HepG2 (cell line): ENCODE measurements around the gene DNAJC5. TPM values are rescaled to one million over a fixed set of nuclear protein-coding genes. Genes with fewer than 3 reads are reported as not detected.

Source experiments
- ATRX ChIP-seq: sonication (generic); formaldehyde crosslinking; IDR thresholded peaks from 2 replicates; pipeline ENCODE4 v1.4.0; 2020; ENCODE audit warnings: missing genetic modification reagents, borderline replicate concordance
- HDAC6 ChIP-seq: fragments of 200-600 bp; sonication (generic); IDR thresholded peaks from 2 replicates; pipeline ENCODE4 v1.7.0; 2017; ENCODE audit warnings: mild to moderate bottlenecking, antibody characterized with exemption, low read length, low read depth
- KAT7 ChIP-seq: IDR thresholded peaks from 2 replicates; pipeline ENCODE4 v1.6.1; 2018; ENCODE audit warnings: borderline replicate concordance, missing compliant biosample characterization
- LRRFIP1 ChIP-seq: sonication (generic); formaldehyde crosslinking; conservative IDR thresholded peaks from 2 replicates; pipeline ENCODE4 v1.4.0; 2020; ENCODE audit warnings: missing genetic modification reagents
- MED13 ChIP-seq: sonication (generic); formaldehyde crosslinking; IDR thresholded peaks from 2 replicates; pipeline ENCODE4 v1.5.0; 2020; ENCODE audit warnings: missing genetic modification reagents
- MXI1 ChIP-seq: IDR thresholded peaks from 3 replicates; pipeline ENCODE4 v1.6.1; 2012; ENCODE audit warnings: low read depth, low read length, inconsistent platforms, borderline replicate concordance
- MYNN ChIP-seq: sonication (generic); formaldehyde crosslinking; IDR thresholded peaks from 2 replicates; pipeline ENCODE4 v1.4.0; 2020; ENCODE audit warnings: mild to moderate bottlenecking, low read depth, missing genetic modification reagents
- NONO ChIP-seq, 2 experiments: fragments of 450-650 bp in 1 of 2; sonication (generic) in 1 of 2; formaldehyde crosslinking in 1 of 2; IDR thresholded peaks in 1 of 2; conservative IDR thresholded peaks in 1 of 2; 2 replicates each; pipeline versions ENCODE4 v1.6.1 to v1.8.0; 2017 to 2022; ENCODE audit warnings: mild to moderate bottlenecking in 1 of 2, missing genetic modification reagents in 1 of 2, moderate library complexity in 1 of 2
- TOE1 ChIP-seq: sonication (generic); formaldehyde crosslinking; IDR thresholded peaks from 2 replicates; pipeline ENCODE4 v1.4.0; 2020; ENCODE audit warnings: mild to moderate bottlenecking, missing genetic modification reagents
- XBP1 ChIP-seq: sonication (generic); formaldehyde crosslinking; IDR thresholded peaks from 2 replicates; pipeline ENCODE4 v1.5.0; 2020; ENCODE audit warnings: missing genetic modification reagents
- ZNF382 ChIP-seq: sonication (generic); formaldehyde crosslinking; IDR thresholded peaks from 2 replicates; pipeline ENCODE4 v1.5.0; 2020; ENCODE audit warnings: missing genetic modification reagents, mild to moderate bottlenecking, borderline replicate concordance
- ZNF407 ChIP-seq: sonication (generic); formaldehyde crosslinking; IDR thresholded peaks from one replicate; pipeline ENCODE4 v1.5.1; 2020; ENCODE audit warnings: mild to moderate bottlenecking, missing genetic modification reagents; ENCODE audit errors: not compliant biosample characterization
- polyA plus RNA-seq, 8 experiments: library from polyadenylated mRNA; depleted of rRNA in 3 of 8; stranded (reverse) in 7 of 8; unstranded in 1 of 8; fragments of >200 nt; fragmentation: Illumina TruSeq in 4 of 8; extraction: Trizol in 4 of 8; gene quantifications; 2 replicates each; pipeline versions ENCODE4 v1.2.1 to v1.2.3, GENCODE V29; 2011 to 2016; ENCODE audit warnings: low read depth in 4 of 8, missing spikeins in 1 of 8, mixed read lengths in 1 of 8; ENCODE audit not compliant: insufficient read depth in 1 of 8
- total RNA-seq, 5 experiments: library from RNA; depleted of rRNA; stranded (reverse); fragments of >200 nt; fragmentation: Illumina TruSeq; extraction: Trizol; gene quantifications; 2 replicates each; pipeline ENCODE4 v1.2.3, GENCODE V29; 2016; ENCODE audit warnings: low read depth in 1 of 5

Gene DNAJC5
- total and polyA plus RNA-seq, 2 of the 13 experiments (the other 11 are each of a cell fraction or from before 2014, with no cell fraction given), result 42.8 to 64.5 TPM

GRCh38 chr20:63864545-63864977, 30.4 kb upstream of the DNAJC5 start (continued):
- TF ChIP-seq ZNF407, result no peak
- no peak for TF ChIP-seq NONO (IDR thresholded peaks at IDR 0.05)
- no peak for TF ChIP-seq NONO (CRISPR knock-in tag; conservative IDR thresholded peaks at IDR 0.05)
- TF ChIP-seq LRRFIP1, result no peak
- TF ChIP-seq ZNF382 (CRISPR knock-in tag), result no peak
- no peak for TF ChIP-seq MXI1
- peak; percentile 83; the same call in 1 of the 2 replicates for TF ChIP-seq XBP1 (CRISPR knock-in tag)
- TF ChIP-seq HDAC6, result peak; percentile 78; the same call in 1 of the 2 replicates
- no peak for TF ChIP-seq TOE1 (CRISPR knock-in tag)
- 0 out of 2 replicates have a peak, but pooled peaks have one; percentile 28 for TF ChIP-seq MED13 (CRISPR knock-in tag)
- no peak for TF ChIP-seq ATRX
- no peak for TF ChIP-seq MYNN (CRISPR knock-in tag)
- TF ChIP-seq KAT7 (CRISPR knock-in tag), result no peak; the same call in 1 of the 2 replicates
